ACHN (cell line): ENCODE measurements around the gene FDPS.
"Not testable (repeated sequence)": the region's sequence is repeated elsewhere in the genome, so short reads cannot be mapped to it uniquely, and the experiment has no call there.

Experiments
- DNase-seq: peaks from one replicate; pipeline ENCODE4 v3.0.0-alpha.2; 2015
- in situ Hi-C: cut with HindIII; loops from 2 replicates; pipeline ENCODE4 v1.10.0; 2017; ENCODE audit warnings: low sequenced_read_pairs, low pct_ligation_motif_present, low pct_unique_long_range_greater_than_20kb

The FDPS gene

DNA sequence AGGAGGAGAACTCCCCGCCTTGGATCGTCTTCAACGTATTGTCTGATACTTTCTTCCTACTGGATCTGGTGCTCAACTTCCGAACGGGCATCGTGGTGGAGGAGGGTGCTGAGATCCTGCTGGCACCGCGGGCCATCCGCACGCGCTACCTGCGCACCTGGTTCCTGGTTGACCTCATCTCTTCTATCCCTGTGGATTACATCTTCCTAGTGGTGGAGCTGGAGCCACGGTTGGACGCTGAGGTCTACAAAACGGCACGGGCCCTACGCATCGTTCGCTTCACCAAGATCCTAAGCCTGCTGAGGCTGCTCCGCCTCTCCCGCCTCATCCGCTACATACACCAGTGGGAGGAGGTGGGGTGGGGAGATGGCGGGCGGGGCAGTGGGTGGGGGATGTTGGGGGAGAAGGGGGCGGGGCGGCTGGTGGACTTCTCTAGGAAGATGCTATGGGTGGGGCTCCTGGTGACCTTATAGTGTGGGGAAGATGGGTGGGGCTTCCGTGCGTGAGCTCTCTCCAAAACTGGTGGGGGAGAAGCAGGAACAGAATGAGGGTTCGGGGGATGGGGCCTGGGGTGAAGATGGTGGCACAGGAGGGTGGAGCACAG, 26.1 kb upstream of the FDPS start:
- in situ Hi-C loops, result no loop called here
- DNase-seq, result no peak

DNA sequence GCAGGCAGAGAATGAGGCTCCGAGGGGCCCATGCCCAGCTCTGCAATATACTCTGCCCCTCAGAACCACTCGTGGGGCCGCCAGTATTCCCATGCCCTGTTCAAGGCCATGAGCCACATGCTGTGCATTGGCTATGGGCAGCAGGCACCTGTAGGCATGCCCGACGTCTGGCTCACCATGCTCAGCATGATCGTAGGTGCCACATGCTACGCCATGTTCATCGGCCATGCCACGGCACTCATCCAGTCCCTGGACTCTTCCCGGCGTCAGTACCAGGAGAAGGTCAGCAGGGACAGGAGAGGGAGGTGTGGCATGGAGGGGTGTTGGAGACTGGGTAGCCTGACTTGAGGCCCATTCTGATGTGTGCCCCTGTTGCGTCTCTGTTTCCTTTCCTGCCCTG, 24.2 kb upstream of the FDPS start:
- in situ Hi-C loops, result no loop called here
- DNase-seq, result no peak

DNA sequence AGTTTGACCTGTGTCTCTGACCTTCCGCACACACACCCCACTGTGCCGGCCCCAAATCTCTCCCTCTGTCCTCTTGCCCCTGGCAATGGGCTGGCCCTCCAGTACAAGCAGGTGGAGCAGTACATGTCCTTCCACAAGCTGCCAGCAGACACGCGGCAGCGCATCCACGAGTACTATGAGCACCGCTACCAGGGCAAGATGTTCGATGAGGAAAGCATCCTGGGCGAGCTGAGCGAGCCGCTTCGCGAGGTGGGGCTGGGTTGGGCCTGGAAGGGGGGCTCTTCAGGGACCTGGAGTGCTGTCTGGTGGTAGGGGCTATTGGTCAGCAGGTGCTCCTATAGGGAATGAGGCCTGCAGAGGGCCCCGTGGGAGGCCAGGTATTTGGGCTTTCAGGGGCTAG, 23.6 kb upstream of the FDPS start:
- no peak for DNase-seq
- in situ Hi-C loops, result no loop called here

DNA sequence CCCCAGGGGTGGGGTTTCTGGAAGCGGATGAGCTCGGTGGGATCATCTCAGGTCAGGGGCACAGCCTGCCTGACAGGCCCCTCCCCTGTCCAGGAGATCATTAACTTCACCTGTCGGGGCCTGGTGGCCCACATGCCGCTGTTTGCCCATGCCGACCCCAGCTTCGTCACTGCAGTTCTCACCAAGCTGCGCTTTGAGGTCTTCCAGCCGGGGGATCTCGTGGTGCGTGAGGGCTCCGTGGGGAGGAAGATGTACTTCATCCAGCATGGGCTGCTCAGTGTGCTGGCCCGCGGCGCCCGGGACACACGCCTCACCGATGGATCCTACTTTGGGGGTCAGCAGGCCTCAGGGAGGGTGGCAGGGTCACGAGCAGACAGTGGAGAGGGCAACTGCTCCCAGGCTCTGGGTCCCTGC, 23.0 kb upstream of the FDPS start:
- in situ Hi-C loops, result no loop called here
- DNase-seq, result no peak

DNA sequence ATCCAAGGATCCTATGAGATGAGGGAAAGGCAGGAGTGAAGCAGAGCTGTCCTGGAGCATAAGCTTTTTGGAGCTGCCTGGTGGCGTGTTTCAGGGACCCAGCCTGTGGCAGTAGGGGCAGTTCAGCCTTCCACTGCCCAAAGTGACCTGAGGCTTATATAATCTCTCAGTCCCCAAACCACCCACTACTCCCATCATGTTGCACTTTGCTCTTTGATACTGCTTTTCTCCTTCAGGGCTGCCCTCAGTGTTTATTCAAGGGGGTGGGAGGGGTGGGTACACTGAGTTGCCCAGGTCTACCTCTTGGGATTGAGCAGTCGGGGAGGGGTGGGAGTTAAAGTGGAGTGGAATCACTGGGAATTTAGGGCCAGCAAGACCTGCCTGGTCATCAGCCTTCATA, 22.1 kb upstream of the FDPS start:
- in situ Hi-C loops, result no loop called here
- no peak for DNase-seq

DNA sequence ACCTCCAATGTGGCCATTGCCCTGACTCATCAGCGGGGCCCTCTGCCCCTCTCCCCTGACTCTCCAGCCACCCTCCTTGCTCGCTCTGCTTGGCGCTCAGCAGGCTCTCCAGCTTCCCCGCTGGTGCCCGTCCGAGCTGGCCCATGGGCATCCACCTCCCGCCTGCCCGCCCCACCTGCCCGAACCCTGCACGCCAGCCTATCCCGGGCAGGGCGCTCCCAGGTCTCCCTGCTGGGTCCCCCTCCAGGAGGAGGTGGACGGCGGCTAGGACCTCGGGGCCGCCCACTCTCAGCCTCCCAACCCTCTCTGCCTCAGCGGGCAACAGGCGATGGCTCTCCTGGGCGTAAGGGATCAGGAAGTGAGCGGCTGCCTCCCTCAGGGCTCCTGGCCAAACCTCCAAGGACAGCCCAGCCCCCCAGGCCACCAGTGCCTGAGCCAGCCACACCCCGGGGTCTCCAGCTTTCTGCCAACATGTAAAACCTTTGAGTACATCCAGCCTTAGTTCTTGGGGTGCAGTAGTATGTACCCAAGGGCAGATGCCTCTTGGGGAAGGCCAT, 20.6 kb upstream of the FDPS start:
- DNase-seq, result no peak
- in situ Hi-C loops, result no loop called here

DNA sequence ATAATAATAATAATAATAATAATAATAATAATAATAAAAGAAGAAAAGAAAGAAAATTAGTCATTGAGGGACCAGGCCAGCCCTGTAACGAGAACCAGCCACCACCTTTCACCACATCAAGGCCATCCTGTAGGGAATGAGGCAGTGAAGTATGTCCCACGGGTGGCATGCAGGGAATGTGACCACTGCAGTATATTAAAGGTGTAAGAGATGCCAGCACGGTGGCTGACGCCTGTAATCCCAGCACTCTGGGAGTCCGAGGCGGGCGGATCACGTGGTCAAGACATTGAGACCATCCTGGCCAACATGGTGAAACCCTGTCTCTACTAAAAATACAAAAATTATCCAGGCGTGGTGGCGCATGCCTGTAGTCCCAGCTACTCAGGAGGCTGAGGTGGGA, 17.7 kb upstream of the FDPS start:
- in situ Hi-C loops, DNase-seq: not testable (repeated sequence)

DNA sequence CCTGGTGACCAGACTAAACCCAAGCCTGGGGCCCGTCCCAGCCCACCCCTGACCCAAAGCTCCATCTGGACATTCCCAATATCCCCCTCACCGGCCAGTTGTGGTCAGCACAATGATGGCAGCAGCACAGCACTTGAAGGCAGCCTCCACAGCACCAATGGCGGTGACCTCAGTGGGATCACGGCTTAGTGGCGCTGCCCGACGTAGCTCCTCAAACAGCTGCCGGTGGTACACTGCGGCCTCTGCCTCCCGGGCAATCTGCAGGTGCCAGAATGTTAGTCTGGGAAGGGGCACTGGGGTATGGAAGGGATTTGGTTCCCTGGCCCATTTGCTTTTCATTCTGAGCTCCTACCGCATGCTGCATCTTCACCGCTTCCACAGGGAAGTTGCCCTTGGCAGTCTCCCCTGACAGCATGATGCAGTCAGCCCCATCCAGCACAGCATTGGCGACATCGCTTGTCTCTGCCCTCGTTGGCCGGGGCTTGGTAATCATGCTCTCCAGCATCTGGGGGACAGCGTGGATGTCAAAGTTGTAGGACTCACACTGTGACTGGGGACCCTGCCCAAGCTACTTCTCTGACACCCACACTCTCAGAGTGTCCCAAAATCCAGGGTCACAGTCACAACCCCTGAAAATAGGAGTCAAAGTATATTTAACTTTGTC, 15.4 kb upstream of the FDPS start:
- in situ Hi-C loops, result no loop called here
- DNase-seq, result no peak

DNA sequence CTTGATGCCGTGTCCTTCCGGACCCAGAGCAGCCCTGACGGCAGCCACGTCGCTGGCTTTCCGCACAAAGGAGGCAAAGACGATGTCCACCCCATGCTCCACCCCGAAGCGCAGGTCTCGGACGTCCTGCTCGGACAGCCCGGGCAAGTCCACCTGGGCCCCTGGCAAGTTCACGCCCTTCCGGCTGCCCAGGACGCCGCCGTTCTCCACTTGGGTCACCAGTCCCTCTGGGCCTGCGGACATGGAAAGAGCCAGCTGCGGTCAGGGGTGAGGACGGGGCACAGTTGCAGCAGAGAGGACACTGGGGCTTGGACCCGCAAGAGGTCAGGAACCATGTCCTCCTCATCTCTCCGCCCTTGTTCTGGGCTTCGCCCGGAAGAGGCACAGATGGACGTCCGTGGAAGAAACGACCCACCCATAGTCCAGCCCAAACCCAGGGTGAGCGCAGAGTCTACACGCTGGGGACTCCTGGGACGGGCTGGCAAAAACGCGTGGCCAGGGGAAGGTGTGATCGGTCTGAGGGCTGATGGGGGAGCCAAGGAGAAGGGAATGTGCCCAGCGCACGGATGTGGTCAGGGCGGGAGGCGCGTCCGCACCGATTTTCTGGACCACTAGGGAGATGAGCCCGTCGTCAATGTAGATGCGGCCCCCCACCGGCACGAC, 14.0 kb upstream of the FDPS start:
- in situ Hi-C loops, result no loop called here
- DNase-seq, result no peak

DNA sequence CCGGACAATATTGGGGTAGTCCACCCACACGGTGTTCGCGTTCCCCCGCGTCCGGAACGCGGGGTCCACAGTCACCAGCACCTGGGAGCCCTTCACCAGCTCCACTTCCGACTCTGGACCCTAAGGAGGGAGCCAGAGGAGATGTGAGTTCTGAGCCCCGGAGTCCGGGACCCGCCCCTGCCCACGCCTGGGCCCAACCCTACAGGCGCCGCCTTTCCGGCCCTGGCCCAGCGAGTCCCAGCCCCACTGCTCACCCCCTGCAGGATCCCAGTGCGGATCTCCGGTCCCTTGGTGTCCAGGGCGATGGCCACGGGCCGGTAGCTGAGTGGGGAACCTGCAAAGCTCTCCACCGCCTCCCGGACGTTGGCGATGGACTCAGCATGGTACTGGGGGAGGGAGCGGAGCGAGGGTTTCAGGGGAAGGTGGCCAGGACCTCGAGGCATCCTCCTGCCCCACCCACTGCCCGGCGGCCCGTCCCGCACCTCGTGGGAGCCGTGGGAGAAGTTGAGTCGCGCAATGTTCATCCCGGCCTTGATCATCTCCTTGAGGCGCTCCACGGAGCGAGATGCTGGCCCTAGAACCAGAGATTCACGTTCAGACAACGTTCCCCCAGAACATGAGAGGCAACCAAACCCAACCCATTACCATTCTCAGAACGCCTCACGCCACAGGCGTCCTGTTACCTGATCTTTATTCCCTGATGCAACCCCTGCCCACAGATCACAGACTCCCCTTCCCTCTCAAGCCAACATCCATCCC, 13.3 kb upstream of the FDPS start:
- DNase-seq, result no peak

DNA sequence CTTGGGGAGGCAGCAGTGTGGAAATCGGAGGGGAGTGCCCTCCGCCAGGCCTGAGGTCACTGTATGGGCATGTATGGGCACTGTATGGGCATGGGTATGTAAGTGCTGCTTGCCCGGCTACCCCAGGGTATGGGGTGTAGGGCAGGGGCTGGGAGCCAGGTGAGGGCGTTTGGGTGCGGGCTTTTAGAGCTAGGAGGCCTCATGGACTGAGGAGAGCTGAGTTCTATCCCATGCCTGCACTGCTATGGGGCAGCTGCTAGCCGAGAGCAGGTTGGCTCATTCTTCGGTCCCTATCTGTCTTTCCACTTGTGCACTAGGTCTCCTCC, 12.8 kb upstream of the FDPS start:
- in situ Hi-C loops, result no loop called here
- DNase-seq, result no peak

More for the DNA sequence above, 13.3 kb upstream of the FDPS start:
- in situ Hi-C loops, result no loop called here

DNA sequence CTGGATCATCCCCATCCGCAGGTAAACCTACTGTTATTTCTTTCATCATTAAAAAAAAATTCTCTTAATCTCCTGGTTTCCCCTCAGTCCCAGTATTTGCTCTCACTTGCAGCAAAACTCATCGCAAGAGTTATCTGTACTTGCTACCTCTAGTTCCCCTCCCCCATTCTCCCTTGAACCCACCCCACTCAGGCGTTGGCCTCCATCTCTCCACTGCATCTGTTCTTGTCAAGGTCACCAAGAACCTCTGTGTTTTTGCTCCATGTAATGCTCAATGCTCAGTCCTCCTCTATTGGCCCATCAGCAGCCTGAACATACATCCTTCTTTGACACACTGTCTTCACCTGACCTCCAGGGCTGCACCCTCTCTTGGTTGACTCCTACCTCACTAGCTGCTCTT, 12.0 kb upstream of the FDPS start:
- in situ Hi-C loops, result no loop called here
- no peak for DNase-seq

DNA sequence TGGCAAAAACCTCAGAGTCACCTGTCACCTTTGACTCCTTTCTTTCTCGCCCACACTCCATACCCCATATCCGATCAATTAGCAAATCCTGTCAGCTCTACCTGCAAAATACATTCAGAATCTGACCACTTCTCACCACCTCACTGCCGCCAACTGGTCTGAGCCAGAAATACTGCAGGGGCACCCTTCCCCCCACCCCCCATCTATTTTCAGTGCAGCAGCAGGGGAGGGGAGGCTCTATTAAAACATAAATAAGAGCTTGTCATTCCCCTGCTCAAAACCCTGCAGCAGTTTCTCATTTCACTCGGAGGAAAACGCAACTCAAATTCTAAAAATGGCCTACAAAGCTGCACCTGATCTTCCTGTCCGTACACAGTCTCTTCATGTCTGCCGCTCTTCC, 11.3 kb upstream of the FDPS start:
- in situ Hi-C loops, result no loop called here
- no peak for DNase-seq

DNA sequence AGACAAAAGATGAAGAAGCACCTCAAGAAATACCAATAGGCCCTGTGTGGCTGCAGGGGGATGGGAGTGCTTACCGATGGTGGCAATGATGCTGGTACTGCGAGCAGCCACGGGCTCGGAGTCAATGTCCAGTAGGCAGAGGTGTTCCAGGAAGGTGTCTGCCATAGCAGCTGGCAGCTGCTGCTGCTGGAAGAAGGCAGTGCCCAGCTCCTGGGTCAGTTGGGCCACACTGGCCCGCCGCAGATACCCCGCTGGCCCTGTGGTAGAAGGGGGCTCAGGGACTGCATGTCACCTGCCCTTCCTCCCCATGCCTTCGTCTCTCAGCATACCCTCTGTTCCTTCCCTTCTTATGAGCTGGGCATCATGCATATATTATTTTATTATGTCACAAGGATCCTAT, 8.6 kb upstream of the FDPS start:
- DNase-seq, result no peak
- in situ Hi-C loops, result no loop called here

DNA sequence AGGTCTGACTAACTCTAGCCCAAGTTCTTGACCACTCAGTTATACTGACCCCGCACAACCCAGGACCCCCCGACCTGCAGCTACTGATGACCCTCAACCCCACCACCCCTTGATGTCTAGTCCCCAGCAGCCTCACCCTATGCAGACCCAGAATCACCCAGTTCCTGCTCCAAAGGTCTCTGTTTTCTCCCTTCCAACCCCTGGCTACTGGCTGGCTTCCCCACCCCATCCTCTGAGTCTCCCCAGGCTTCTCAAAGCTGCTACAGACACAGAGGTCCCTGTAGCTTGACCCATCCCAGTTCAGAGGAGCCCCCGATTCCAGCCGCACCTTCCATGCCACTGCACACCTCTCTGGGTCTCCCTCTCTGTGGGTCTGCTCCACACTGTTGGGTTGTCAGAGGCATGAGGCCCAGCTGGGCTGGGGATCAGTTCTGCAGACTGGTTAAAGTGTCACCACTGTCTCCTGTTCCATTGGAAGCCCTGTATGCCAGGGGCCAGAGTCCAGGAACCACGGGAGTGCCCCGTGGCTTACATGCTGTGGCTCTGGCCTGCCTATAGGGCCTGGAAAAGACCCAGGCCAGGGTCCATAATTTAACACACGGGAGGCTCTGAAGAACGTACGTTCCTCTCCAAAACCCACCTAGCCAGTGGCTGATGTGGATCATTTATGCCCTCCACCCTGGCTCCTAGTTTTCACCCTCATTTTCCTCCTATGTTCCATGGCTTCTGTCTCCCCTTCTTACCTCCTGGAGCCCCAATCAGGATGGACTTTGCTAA, 7.9 kb upstream of the FDPS start:
- no peak for DNase-seq
- in situ Hi-C loops, result no loop called here

DNA sequence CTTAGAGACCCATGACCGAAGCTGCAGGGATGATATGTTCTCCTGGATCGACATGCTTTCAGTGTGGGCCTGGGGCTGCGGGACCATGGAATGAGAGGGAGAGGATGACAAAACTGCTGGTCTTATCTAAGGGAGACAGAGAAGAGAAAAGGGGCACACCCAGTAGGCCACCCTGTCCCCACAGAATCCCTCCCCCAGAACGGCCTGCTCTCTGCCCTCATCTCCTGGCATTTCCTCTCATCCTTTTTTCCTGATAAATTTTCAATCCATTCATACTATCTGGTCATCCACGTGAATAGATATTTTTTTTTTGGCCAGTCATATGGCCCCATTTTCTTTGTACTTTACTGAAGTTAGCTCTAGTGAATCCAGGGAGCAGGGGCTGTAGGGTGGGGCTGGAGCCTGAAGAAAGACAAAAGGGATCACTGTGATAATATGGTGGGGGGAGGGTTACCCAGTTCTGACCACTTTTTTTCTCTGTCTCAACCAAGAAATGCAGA, 7.3 kb upstream of the FDPS start, which contains the start of gene PKLR:
Gene PKLR (minus strand): TSS at position 97 of the 500 bp plus-strand sequence. CDS start 43 bp downstream, at position 54.
- DNase-seq, result no peak
- in situ Hi-C loops, result no loop called here

DNA sequence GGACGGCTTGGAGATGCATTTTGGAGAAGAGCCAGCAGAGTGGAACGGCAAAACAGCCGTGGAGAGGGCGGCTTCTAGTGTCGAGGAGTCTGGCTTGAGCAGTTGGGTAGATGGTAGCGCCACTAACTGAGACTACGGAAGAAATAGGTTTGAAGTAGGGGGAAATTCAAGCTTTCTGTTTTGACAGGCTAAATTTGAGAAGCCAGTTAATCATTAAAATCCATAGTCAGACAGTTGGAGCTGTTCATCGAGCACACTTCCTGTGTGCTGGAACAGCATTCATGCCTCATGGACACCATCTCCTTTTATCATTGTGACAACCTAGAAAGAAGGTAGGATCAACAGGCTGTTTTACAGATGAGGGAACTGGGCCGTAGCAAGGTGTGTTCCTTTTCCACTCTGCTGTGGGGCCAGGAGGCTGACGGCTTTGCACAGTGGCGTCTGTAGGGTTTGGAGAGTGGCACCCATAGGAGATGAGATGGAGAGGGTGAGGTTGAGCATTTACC, 4.1 kb upstream of the FDPS start:
- in situ Hi-C loops, result no loop called here
- DNase-seq, result peak; percentile 82

DNA sequence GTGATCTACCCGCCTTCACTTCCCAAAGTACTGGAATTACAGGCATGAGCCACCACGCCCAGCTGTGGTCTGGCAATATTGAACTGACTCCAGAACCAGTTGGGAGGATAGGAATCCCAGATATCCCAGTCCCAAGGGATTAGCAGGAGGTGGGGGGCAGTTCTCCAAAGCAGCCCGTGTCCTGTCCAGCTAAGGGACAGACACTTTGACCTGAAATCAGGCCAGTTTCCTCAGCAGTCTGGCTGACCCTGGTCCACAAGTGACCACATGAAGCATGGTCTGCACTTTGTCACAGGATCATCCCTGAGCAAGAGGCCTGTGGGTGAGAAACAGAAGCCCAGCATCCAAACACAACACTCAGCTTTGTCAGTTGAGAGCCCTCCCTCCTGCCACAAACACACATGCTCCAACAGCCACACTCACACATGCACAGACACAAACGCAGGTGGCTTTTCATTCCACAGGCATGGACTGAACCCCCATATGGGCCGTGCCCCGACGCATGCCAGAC, 2.7 kb upstream of the FDPS start:
- in situ Hi-C loops, result no loop called here

More for the DNA sequence above, 2.7 kb upstream of the FDPS start:
- peak; percentile 54 for DNase-seq
